Activated CD4-positive, CD25-positive, alpha-beta regulatory T cell treated with anti-CD3 and anti-CD28 coated beads, Interleukin-2, amount 50 U/mL, for 72 hours (primary cell): ENCODE data around the gene RASGRP2.

ENCODE experiments used
- DNase-seq: peaks from one replicate; pipeline ENCODE4 v3.0.0; 2021

RASGRP2 gene

GRCh38 chr11:64692764-64693331, 51.1 kb downstream of the RASGRP2 start:
- no peak for DNase-seq

GRCh38 chr11:64691543-64691942, 52.4 kb downstream of the RASGRP2 start:
- no peak for DNase-seq

- DNase-seq: no peak
Measured at GRCh38 chr11:64690235-64690634, 53.7 kb downstream of the RASGRP2 start.

GRCh38 chr11:64688534-64688982, 55.4 kb downstream of the RASGRP2 start:
- peak; percentile 92 for DNase-seq

- DNase-seq: no peak
Measured at GRCh38 chr11:64687643-64688533, 56.1 kb downstream of the RASGRP2 start.

GRCh38 chr11:64687204-64687603, 56.7 kb downstream of the RASGRP2 start:
- no peak for DNase-seq

GRCh38 chr11:64686466-64687170, 57.3 kb downstream of the RASGRP2 start:
- no peak for DNase-seq

GRCh38 chr11:64685536-64685935, 58.4 kb downstream of the RASGRP2 start:
- DNase-seq: no peak

- DNase-seq: no peak
Measured at GRCh38 chr11:64684357-64684756, 59.6 kb downstream of the RASGRP2 start.

- no peak for DNase-seq
Measured at GRCh38 chr11:64681171-64681570, 62.8 kb downstream of the RASGRP2 start.

GRCh38 chr11:64679846-64680245, 64.1 kb downstream of the RASGRP2 start:
- no peak for DNase-seq

GRCh38 chr11:64677441-64678023, 66.4 kb downstream of the RASGRP2 start:
- no peak for DNase-seq
